Measurements from ENCODE around the gene ITPKB.

Gene ITPKB

DNA sequence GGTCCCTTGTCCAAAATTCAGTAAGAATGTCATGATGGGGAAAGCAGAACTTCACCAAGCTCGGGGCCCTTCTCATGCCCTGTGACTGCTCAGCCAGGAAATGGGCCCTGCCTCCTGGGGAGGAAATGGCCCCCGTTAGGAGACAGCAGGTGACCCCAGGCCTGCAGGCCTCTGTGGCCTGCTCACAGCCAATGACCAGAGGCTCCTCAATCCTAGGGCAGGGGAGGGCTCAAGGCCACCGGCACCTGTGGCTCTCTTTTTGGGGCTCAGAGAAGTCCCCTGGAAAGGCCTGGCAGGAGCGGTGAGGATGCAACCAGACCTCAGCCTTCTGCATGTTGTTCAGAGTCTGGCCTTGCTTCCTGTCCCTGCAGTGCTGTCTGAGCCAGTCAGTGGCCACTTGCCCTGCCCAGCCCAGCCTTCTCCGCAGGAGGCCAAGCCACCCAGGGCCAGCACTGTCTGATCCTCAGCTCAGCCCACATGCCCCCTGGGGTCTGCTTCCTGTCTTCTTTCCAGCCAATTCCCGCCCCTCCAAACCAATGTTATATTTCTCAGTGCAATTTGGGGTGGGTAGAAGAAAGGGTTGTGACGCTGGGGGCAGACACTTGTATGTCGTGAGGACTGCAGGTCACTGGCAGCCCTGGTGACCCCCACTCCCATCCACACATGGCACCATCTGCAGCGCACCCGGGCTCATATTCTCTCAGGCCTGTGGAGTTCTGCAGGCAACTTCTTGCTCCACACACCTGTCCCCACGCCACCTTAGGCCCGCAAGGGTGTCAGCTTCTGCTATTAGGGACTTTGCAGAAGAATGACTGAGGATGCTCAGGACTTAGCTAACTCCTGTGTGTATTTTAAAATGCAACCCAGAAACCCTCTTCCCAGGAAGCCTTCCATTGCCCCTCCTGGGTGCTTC lies 83.6 kb downstream of the ITPKB start:
- no peak for DNase-seq (ENCODE audit: low spot score)
- in situ Hi-C loops (cut with MboI; ENCODE audit: low sequenced_read_pairs, unreplicated experiment) = no loop called here
- TF ChIP-seq, protein P1, sequence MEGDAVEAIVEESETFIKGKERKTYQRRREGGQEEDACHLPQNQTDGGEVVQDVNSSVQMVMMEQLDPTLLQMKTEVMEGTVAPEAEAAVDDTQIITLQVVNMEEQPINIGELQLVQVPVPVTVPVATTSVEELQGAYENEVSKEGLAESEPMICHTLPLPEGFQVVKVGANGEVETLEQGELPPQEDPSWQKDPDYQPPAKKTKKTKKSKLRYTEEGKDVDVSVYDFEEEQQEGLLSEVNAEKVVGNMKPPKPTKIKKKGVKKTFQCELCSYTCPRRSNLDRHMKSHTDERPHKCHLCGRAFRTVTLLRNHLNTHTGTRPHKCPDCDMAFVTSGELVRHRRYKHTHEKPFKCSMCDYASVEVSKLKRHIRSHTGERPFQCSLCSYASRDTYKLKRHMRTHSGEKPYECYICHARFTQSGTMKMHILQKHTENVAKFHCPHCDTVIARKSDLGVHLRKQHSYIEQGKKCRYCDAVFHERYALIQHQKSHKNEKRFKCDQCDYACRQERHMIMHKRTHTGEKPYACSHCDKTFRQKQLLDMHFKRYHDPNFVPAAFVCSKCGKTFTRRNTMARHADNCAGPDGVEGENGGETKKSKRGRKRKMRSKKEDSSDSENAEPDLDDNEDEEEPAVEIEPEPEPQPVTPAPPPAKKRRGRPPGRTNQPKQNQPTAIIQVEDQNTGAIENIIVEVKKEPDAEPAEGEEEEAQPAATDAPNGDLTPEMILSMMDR (IDR thresholded peaks at IDR 0.05; ENCODE audit: borderline replicate concordance, control extremely low read depth, extremely low read depth, insufficient read depth, missing control alignments) = no peak

DNA sequence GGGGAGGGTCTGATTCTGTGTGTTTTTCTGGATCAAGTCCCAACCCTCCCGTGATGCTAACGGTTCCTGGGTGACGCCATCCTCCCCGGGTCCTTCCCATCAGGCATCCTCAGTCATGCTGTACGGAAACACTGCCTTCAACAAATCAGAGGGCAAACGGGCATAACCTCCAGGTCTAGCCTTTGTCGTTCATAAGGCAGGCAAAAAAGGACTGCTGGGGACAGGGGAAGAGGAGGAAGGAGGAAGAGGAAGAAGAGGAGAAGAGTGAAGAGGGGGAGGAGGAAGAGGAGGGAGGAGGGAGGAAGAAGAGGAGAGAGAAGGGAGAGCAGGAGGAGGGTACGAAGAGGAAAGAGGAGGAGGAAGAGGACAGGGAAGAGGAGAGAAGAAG lies 84.4 kb downstream of the ITPKB start:
- in situ Hi-C loops (cut with MboI; ENCODE audit: low sequenced_read_pairs, unreplicated experiment) = no loop called here
- TF ChIP-seq, protein P1 (IDR thresholded peaks at IDR 0.05; ENCODE audit: borderline replicate concordance, control extremely low read depth, extremely low read depth, insufficient read depth, missing control alignments) = no peak
- DNase-seq (ENCODE audit: low spot score) = no peak

DNA sequence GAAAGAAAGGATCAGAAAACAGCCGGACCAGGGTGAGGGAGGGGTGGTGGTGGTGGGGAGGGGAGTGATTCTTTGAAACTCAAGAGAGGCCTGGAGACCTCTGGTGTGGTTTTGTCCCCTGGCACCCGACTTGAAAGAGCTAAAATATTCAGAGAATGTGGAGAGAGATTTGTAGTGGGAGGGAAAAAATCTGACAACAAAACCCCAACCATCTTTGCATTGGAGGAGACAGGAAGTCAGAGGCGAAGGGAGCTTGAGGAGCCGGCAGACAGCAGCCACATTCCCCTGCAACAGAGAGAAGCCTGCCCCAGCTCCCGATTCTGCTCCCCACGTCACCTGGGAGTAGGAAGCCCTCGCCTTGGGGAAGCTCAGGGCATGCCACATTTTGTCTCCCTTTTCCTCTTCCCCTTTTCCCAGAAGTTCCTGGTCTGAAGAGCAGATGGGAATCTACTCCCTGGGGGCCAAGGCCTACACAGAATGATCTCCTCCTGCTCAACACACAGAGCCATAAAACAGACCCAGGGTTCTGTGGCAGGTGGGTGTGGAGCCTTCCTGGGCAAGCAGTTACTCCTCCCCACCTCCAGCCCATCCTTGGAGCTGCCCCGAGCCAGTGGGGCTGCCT lies 84.9 kb downstream of the ITPKB start:
- in situ Hi-C loops (cut with MboI; ENCODE audit: low sequenced_read_pairs, unreplicated experiment) = no loop called here
- TF ChIP-seq, protein P1 (IDR thresholded peaks at IDR 0.05; ENCODE audit: borderline replicate concordance, control extremely low read depth, extremely low read depth, insufficient read depth, missing control alignments) = no peak
- no peak for DNase-seq (ENCODE audit: low spot score)

DNA sequence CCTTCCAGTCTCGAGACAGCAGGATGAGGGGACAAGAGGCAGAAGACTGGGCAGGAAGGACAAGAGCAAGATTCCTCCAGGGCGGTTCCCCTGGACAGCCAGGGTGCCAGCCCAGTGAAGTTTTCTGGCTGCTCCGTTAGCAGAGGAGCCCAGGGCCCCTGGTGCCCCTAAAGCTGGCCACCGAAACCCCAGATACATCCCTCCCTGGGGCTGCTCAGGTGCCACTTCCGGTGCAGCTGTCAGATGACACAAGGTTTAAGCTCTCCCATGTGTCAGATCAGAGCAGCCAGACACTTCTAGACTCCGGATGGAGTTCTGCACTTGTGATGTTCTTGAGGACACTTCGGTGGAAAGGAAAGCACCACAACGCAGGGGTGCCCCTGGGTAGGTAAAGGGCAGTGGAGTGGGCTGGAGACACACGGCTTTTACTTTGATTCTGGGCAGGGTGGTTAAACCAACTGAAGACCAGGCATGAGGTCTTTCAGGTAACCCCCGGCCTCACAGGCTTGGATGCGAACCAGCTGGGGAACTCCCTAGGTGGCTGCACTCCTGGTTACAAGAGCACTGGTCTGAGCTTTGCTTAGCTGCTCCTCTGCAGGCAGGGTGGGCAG lies 85.7 kb downstream of the ITPKB start:
- in situ Hi-C loops (cut with MboI; ENCODE audit: low sequenced_read_pairs, unreplicated experiment) = no loop called here
- no peak for DNase-seq (ENCODE audit: low spot score)
- TF ChIP-seq, protein P1 (IDR thresholded peaks at IDR 0.05; ENCODE audit: borderline replicate concordance, control extremely low read depth, extremely low read depth, insufficient read depth, missing control alignments) = no peak

DNA sequence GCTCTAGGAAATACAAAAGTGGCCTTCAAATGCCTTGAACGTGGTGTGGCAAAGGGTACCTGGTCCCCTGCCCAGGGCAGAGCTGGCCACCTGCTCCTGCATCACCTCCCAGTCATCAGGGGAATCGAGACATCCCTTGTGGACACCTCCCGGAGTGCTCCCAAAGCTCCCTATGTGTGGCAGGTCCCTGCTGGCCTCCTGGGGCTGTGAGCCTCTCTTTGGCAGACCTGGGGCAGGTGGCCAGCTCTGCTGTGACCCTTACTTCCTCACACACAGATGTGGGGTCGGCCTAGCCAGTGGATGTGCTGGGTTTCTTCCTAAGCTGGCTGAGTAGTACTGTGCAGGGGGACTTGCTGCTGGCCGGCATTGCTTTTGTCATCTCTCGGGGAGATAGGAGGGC lies 86.5 kb downstream of the ITPKB start:
- TF ChIP-seq, protein P1 (IDR thresholded peaks at IDR 0.05; ENCODE audit: borderline replicate concordance, control extremely low read depth, extremely low read depth, insufficient read depth, missing control alignments) = no peak
- DNase-seq (ENCODE audit: low spot score) = no peak
- in situ Hi-C loops (cut with MboI; ENCODE audit: low sequenced_read_pairs, unreplicated experiment) = no loop called here

DNA sequence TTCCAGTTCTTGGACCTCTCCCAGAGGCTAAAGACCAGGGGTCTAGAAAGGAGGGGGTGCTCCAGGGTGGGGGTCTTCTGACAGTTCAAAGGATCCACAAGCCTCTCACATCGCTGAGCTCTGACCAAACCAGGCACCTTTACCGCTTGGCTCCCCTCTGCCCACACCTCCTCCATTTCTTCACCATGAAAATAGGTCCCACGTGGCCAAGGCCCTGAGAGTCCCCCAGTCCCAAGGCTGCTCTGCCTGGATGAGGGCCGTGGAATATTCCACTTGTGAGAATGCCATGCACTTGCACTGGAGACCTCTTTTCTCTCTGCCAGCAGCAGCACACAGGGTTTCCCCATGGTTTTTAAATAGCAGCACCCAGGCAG lies 87.4 kb downstream of the ITPKB start:
- TF ChIP-seq, protein P1 (IDR thresholded peaks at IDR 0.05; ENCODE audit: borderline replicate concordance, control extremely low read depth, extremely low read depth, insufficient read depth, missing control alignments) = no peak
- in situ Hi-C loops (cut with MboI; ENCODE audit: low sequenced_read_pairs, unreplicated experiment) = no loop called here
- no peak for DNase-seq (ENCODE audit: low spot score)
